HEK293T (cell line): ENCODE results near the gene KLF5.

ENCODE experiments used
- CTCF ChIA-PET: fragments of 350-600 bp; formaldehyde crosslinking; extraction: SDS; loops from one replicate; lab custom pipeline; 2021; ENCODE audit warnings: antibody characterized with exemption, inconsistent platforms; lab: Yijun Ruan, JAX
- POLR2A ChIA-PET: fragments of 350-600 bp; formaldehyde crosslinking; extraction: SDS; loops from one replicate; lab custom pipeline; 2020; ENCODE audit warnings: antibody characterized with exemption, inconsistent platforms; lab: Yijun Ruan, JAX
- DNase-seq: peaks from one replicate; pipeline ENCODE4 v3.0.0; 2012; ENCODE audit warnings: mixed read lengths; ENCODE audit errors: extremely low spot score
- ARNT ChIP-seq: fragments of 450-650 bp; IDR thresholded peaks from 2 replicates; pipeline ENCODE4 v1.6.1; 2017; ENCODE audit warnings: mild to moderate bottlenecking
- BHLHE40 ChIP-seq: fragments of 450-650 bp; IDR thresholded peaks from 2 replicates; pipeline ENCODE4 v1.6.1; 2016; ENCODE audit warnings: mild to moderate bottlenecking, moderate library complexity, borderline replicate concordance
- CTBP1 ChIP-seq: fragments of 450-650 bp; IDR thresholded peaks from 2 replicates; pipeline ENCODE4 v1.6.1; 2016; ENCODE audit warnings: borderline replicate concordance
- ELF4 ChIP-seq: fragments of 450-650 bp; IDR thresholded peaks from 2 replicates; pipeline ENCODE4 v1.6.1; 2017; ENCODE audit warnings: antibody characterized with exemption
- FOXA1 ChIP-seq: fragments of 450-650 bp; IDR thresholded peaks from 2 replicates; pipeline ENCODE4 v1.6.1; 2016; ENCODE audit warnings: mild to moderate bottlenecking
- FOXK2 ChIP-seq: fragments of 450-650 bp; IDR thresholded peaks from 2 replicates; pipeline ENCODE4 v1.6.1; 2016; ENCODE audit warnings: mild to moderate bottlenecking
- FOXM1 ChIP-seq: fragments of 450-650 bp; IDR thresholded peaks from 2 replicates; pipeline ENCODE4 v1.6.1; 2017; ENCODE audit warnings: mild to moderate bottlenecking, borderline replicate concordance
- HDGF ChIP-seq: fragments of 450-650 bp; IDR thresholded peaks from 2 replicates; pipeline ENCODE4 v1.6.1; 2017; ENCODE audit warnings: antibody characterized with exemption, borderline replicate concordance
- L3MBTL2 ChIP-seq: fragments of 450-650 bp; conservative IDR thresholded peaks from 2 replicates; pipeline ENCODE4 v1.6.1; 2016; ENCODE audit warnings: mild to moderate bottlenecking
- LEF1 ChIP-seq: fragments of 450-650 bp; IDR thresholded peaks from 2 replicates; pipeline ENCODE4 v1.6.1; 2017; ENCODE audit warnings: mild to moderate bottlenecking, borderline replicate concordance
- NFRKB ChIP-seq: fragments of 450-650 bp; IDR thresholded peaks from 2 replicates; pipeline ENCODE4 v1.6.1; 2016; ENCODE audit warnings: mild to moderate bottlenecking, moderate library complexity
- PKNOX1 ChIP-seq: fragments of 450-650 bp; IDR thresholded peaks from 2 replicates; pipeline ENCODE4 v1.6.1; 2016
- SP1 ChIP-seq: fragments of 450-650 bp; IDR thresholded peaks from 2 replicates; pipeline ENCODE4 v1.6.1; 2017
- SUZ12 ChIP-seq: fragments of 450-650 bp; IDR thresholded peaks from 2 replicates; pipeline ENCODE4 v1.6.1; 2016; ENCODE audit warnings: mild to moderate bottlenecking
- TARDBP ChIP-seq: fragments of 450-650 bp; IDR thresholded peaks from 2 replicates; pipeline ENCODE4 v1.6.1; 2016
- ZNF384 ChIP-seq: fragments of 450-650 bp; IDR thresholded peaks from 2 replicates; pipeline ENCODE4 v1.6.1; 2016

The KLF5 gene

DNA sequence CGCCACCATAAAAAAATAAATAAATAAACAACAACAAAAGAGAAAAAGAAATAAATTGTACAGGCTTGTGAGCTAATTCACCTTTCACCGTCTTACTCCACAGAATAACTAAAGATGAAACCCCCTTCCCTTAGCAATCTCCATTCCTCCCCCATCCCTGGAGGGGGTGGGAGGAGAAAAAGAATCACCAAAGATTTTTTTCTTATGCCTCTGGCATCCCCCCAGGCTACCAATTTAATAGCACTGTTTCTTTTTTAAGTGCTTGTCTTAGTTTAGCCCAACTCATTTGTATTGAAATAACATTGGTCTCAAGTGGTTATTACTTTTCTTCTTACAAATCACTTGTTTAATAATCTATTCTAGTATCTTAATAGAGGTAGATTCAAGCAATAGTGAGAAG lies 23.9 kb upstream of the KLF5 start:
- TF ChIP-seq BHLHE40 (no peak), CTBP1 (no peak), ARNT (no peak), ELF4 (no peak), NFRKB (no peak), HDGF (no peak), LEF1 (no peak), FOXM1 (no peak), SP1 (no peak), TARDBP (no peak), ZNF384 (no peak), FOXK2 (no peak)
- POLR2A ChIA-PET, result no interaction called here
- no peak for DNase-seq
- CTCF ChIA-PET, result interaction anchor here (0.7 kb wide), 1 partner anchor 199 kb away, joined by 3 read pairs; no protein-coding TSS in a partner anchor

- TF ChIP-seq BHLHE40, result no peak
- TF ChIP-seq SUZ12, result no peak
- TF ChIP-seq NFRKB, result no peak
- no peak for TF ChIP-seq ZNF384
- no peak for TF ChIP-seq ELF4
- no peak for TF ChIP-seq PKNOX1
- TF ChIP-seq CTBP1, result no peak
- no peak for TF ChIP-seq FOXM1
- no peak for TF ChIP-seq TARDBP
- no peak for TF ChIP-seq SP1
- TF ChIP-seq ARNT, result no peak
- no peak for TF ChIP-seq HDGF
- TF ChIP-seq FOXK2, result no peak
- no peak for TF ChIP-seq FOXA1
- TF ChIP-seq LEF1, result no peak
- TF ChIP-seq L3MBTL2, result no peak
- POLR2A ChIA-PET, result no interaction called here
- DNase-seq, result no peak
- CTCF ChIA-PET, result interaction anchor here (0.6 kb wide), 1 partner anchor 223 kb away, joined by 4 read pairs; no protein-coding TSS in a partner anchor
These were observed 23.1 kb upstream of the KLF5 start for GRCh38 chr13:73035660-73036059.

GRCh38 chr13:73036566-73036965 lies 22.2 kb upstream of the KLF5 start:
- DNase-seq, result no peak
- TF ChIP-seq SP1 (no peak), SUZ12 (no peak), ARNT (no peak), LEF1 (no peak), ZNF384 (no peak), PKNOX1 (no peak), L3MBTL2 (no peak), FOXM1 (no peak), HDGF (no peak), CTBP1 (no peak), BHLHE40 (no peak), FOXK2 (no peak), NFRKB (no peak), ELF4 (no peak), TARDBP (no peak), FOXA1 (no peak)
- CTCF ChIA-PET, result no interaction called here
- POLR2A ChIA-PET, result no interaction called here

- CTCF ChIA-PET, result no interaction called here
- DNase-seq, result no peak
- TF ChIP-seq BHLHE40 (no peak), L3MBTL2 (no peak), ARNT (no peak), FOXM1 (no peak), SUZ12 (no peak), SP1 (no peak), LEF1 (no peak), NFRKB (no peak)
- POLR2A ChIA-PET, result no interaction called here
These were observed 20.7 kb upstream of the KLF5 start for GRCh38 chr13:73038064-73038463.

- ChIA-PET CTCF (interaction anchor here (1.5 kb wide), 1 partner anchor 19 kb away, joined by 3 read pairs; the partner anchor contains the start of gene KLF5), POLR2A (no interaction called here)
- TF ChIP-seq SP1, result no peak
- TF ChIP-seq HDGF, result no peak
- no peak for TF ChIP-seq CTBP1
- TF ChIP-seq ARNT, result no peak
- TF ChIP-seq FOXM1, result no peak
- DNase-seq, result no peak
These were observed 19.4 kb upstream of the KLF5 start for GRCh38 chr13:73039201-73040108.

- ChIA-PET POLR2A (no interaction called here), CTCF (interaction anchor here (1.5 kb wide), 1 partner anchor 18 kb away, joined by 3 read pairs; the partner anchor contains the start of gene KLF5)
- no peak for TF ChIP-seq ELF4
- no peak for TF ChIP-seq TARDBP
- no peak for TF ChIP-seq SP1
- no peak for TF ChIP-seq SUZ12
- TF ChIP-seq ARNT, result no peak
- TF ChIP-seq NFRKB, result no peak
- TF ChIP-seq FOXM1, result no peak
- TF ChIP-seq ZNF384, result no peak
- TF ChIP-seq LEF1, result no peak
- TF ChIP-seq CTBP1, result no peak
- TF ChIP-seq FOXA1, result no peak
- no peak for DNase-seq
These were observed 18.3 kb upstream of the KLF5 start for GRCh38 chr13:73040484-73040883.
